Stomach (tissue), 9 donors: Measurements from ENCODE around the gene CAV2. TPM values are rescaled to one million over a fixed set of nuclear protein-coding genes. Genes with fewer than 3 reads are reported as not detected.

Experiments used
- DNase-seq, 2 donors: peaks; one replicate each; pipeline versions ENCODE4 v3.0.0 to v3.0.0-alpha.2; 2013 to 2019
- H3K27ac ChIP-seq, 5 donors: fragments of 200-600 bp in 4 of 5; sonication (generic) in 4 of 5; one replicate each; pipeline ENCODE4 v1.5.1; 2013 to 2019; ENCODE audit warnings: mild to moderate bottlenecking in 1 of 5, moderate library complexity in 1 of 5
- H3K27me3 ChIP-seq, 3 donors: fragments of 200-600 bp; sonication (generic); one replicate each; pipeline ENCODE4 v1.5.1; 2017 to 2019; ENCODE audit warnings: mixed run types in 1 of 3
- H3K36me3 ChIP-seq, 4 donors: fragments of 200-600 bp; sonication (generic); 1 replicate in 3 of 4; 2 replicates in 1 of 4; pipeline ENCODE4 v1.5.1; 2016 to 2019
- H3K4me1 ChIP-seq, 4 donors: fragments of 200-600 bp; sonication (generic); one replicate each; pipeline ENCODE4 v1.5.1; 2016 to 2019
- H3K4me3 ChIP-seq, 4 donors: fragments of 200-600 bp; sonication (generic) in 3 of 4; one replicate each; pipeline ENCODE4 v1.5.1; 2016 to 2019; ENCODE audit warnings: mild to moderate bottlenecking in 1 of 4
- H3K9me3 ChIP-seq, 4 donors: fragments of 200-600 bp; sonication (generic); one replicate each; pipeline ENCODE4 v1.5.1; 2016 to 2019
- EP300 ChIP-seq: sonication (generic); formaldehyde crosslinking; IDR thresholded peaks from one replicate; pipeline ENCODE4 v1.6.1; 2017; ENCODE audit warnings: antibody characterized with exemption
- POLR2A ChIP-seq, 4 donors: fragments of 450-650 bp; IDR thresholded peaks; one replicate each; pipeline ENCODE4 v1.6.1; 2016; ENCODE audit warnings: antibody characterized with exemption in 4 of 4, control low read depth in 2 of 4, mild to moderate bottlenecking in 1 of 4, moderate library complexity in 1 of 4
- POLR2AphosphoS5 ChIP-seq, 3 donors: sonication (generic); formaldehyde crosslinking; IDR thresholded peaks; one replicate each; pipeline ENCODE4 v1.6.1; 2016; ENCODE audit warnings: antibody characterized with exemption in 3 of 3
- WGBS, 5 donors: extraction: QIAGEN DNeasy Blood & Tissue Kit in 3 of 5; methylation state at CpG; one replicate each; pipeline versions ENCODE4 v1.1.5 to v1.1.7; 2013 to 2018; 5-methylcytosine and 5-hydroxymethylcytosine counted together
- intact Hi-C: fragments of 100-400 bp; cut with DNase I; formaldehyde crosslinking; loops from one replicate; pipeline ENCODE4 v1.15.1; 2023; ENCODE audit warnings: low total_unique reads
- polyA plus RNA-seq, 3 donors: library from polyadenylated mRNA; stranded (reverse); fragments of 200-250 nt; gene quantifications; one replicate each; pipeline ENCODE4 v1.2.3, GENCODE V29; 2013
- total RNA-seq, 5 donors: library from RNA; depleted of rRNA; stranded (reverse); fragments of >200 nt; gene quantifications; one replicate each; pipeline versions ENCODE4 v1.1.0 to v1.2.3, GENCODE V29; 2014 to 2016
- TF ChIP-seq, protein P1 (sequence below), 7 experiments: fragments of 450-650 bp in 4 of 7; fragments of 200-600 bp in 3 of 7; sonication (generic) in 3 of 7; IDR thresholded peaks; one replicate each; pipeline ENCODE4 v1.5.1; 2016 to 2019; ENCODE audit warnings: antibody characterized with exemption in 7 of 7, control low read depth in 2 of 7, mild to moderate bottlenecking in 1 of 7
- donor health status: healthy with polysubstance abuse.
- donor health status: Bipolar disorder and iron deficiency.
- donor health status: healthy.

The CAV2 gene
- total and polyA plus RNA-seq, 8 donors = 15.7 to 90.1 (median 27.4) TPM

DNA sequence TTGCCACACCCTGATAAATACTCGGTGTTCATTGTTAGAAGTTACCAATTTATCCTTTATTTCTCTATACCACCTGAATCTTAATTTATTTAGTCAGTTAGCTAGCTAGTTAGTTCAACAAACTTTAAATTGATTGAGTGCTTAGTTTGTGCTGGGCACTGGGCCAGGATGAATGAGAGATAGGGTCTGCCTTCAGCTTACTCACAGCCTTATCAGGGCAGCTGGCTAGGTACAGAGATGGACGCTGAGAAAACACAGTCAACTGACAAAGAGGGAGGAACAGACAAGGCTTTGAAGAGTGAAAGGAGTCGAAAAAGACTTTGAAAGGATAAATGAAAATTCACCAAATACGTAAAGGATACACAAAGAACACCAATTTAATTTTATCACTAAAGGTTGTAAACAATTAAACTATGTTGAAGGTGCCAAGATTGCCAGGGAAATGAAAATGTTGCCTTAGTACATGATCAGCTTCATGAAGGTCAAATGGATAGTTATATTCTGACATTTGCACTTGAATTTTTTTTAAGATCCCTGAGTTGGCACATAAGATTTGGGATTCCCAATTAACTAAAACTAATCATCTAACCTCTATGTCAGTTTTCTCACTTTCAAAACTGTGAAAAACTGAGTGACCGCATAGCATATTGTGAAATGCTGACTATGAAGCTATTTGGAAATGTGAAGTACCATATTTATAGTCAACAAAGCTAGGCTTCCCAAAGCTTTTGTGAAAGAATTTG, 2.1 kb downstream of the CAV2 start:
- intact Hi-C loops = no loop called here
- Histone ChIP-seq H3K9me3 (no peaks in the 10 kb centered on the region), H3K4me1 (peaks cover 0 to 60% (median 41%) of the 10 kb centered on the region in 4 donors), H3K4me3 (peak overlapping the region; percentile 58 to 74 (median 72)), H3K27ac (peak overlapping the region in 4 of 5 donors; percentile 89 to 94 (median 90)), H3K27me3 (peaks cover 0 to 19% (median 0%) of the 10 kb centered on the region in 3 donors), H3K36me3 (peaks cover 0 to 8% (median 0%) of the 10 kb centered on the region in 4 donors)
- 39 to 44% (median 42%) methylated on average over 5 of the region's 5 CpGs for WGBS, 5 donors
- TF ChIP-seq POLR2A (IDR thresholded peaks at IDR 0.05) (no peak), EP300 (no peak), POLR2AphosphoS5 (IDR thresholded peaks at IDR 0.05) (peak in 1 of 3 donors; percentile 21)
- peak; percentile 60 for DNase-seq

DNA sequence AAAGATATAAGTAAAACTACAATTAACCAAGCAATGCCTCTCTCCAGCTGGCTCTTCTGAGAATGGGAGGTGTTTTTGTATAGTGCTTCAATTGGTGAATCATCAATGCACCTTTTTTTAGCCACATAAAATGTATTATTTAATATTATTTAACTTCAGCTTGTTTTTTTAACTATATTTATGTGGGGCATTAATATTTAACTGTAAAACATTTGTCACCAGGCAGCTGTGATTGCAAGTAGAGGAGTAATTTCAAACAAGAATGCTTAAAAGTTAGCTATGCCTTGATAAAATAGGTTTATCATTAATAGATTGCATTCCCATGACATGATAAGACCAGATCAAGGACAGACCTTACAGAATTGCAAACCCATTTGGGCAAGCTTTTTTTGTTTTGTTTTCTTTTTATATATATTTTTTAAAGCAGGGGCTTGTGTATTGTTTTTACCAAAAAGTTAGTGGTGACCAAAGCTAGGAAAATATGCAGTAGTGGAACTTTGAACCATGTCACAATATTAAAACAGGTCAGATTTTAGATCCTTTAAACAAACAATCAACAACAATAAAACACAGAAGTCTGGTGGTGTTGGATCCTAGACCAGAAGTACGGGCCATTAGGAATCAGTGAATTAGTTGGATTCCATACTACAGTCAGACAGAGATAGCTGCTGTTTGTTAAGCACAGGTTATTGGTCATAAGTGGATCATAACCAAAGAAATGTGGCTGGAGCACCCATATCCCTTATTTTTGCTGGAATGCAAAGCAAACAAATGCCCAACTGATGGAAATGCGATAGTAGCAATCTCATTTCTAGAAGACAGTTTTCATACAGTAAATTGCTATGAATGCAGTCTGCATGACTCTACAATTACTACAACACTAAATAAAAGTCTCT, 2.9 kb downstream of the CAV2 start:
- Histone ChIP-seq H3K4me3 (peak overlapping the region in 1 of 4 donors; percentile 58), H3K4me1 (peaks cover 0 to 60% (median 41%) of the 10 kb centered on the region in 4 donors), H3K27ac (peak overlapping the region in 2 of 5 donors; percentile 89 to 94), H3K9me3 (no peaks in the 10 kb centered on the region), H3K36me3 (peaks cover 0 to 8% (median 4%) of the 10 kb centered on the region in 4 donors), H3K27me3 (peaks cover 0 to 19% (median 0%) of the 10 kb centered on the region in 3 donors)
- WGBS, 5 donors = 86 to 95% (median 89%) methylated on average over 2 of the region's 2 CpGs
- DNase-seq = no peak
- intact Hi-C loops = no loop called here
- no peak for TF ChIP-seq POLR2AphosphoS5 (IDR thresholded peaks at IDR 0.05)

DNA sequence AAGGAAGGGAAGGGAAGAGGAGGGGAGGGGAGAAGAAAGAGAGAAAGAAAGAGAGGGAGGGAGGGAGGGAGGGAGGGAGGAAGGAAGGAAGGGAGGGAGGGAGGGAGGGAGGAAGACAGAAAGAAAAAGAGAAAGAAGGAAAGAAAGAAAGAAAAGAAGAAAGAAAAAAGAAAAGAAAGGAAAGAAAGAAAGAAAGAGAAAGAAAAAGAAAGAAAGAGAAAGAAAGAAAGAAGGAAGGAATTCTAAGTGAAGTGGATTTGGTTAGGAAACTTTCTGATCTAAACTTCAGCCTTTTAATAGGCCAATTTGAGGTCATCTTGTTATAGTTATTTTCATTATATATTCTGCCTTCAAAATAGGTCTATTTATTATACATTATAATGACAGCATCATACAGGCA, 4.3 kb downstream of the CAV2 start:
- peak overlapping the region in 1 of 5 donors; percentile 27 for H3K27ac ChIP-seq
- peaks cover 0 to 57% (median 39%) of the 10 kb centered on the region in 4 donors for H3K4me1 ChIP-seq
- no peaks in the 10 kb centered on the region for H3K9me3 ChIP-seq
- DNase-seq = no peak
- intact Hi-C loops = no loop called here
- TF ChIP-seq POLR2AphosphoS5 (IDR thresholded peaks at IDR 0.05) = no peak
- no peak for TF ChIP-seq EP300
- TF ChIP-seq, protein P1, sequence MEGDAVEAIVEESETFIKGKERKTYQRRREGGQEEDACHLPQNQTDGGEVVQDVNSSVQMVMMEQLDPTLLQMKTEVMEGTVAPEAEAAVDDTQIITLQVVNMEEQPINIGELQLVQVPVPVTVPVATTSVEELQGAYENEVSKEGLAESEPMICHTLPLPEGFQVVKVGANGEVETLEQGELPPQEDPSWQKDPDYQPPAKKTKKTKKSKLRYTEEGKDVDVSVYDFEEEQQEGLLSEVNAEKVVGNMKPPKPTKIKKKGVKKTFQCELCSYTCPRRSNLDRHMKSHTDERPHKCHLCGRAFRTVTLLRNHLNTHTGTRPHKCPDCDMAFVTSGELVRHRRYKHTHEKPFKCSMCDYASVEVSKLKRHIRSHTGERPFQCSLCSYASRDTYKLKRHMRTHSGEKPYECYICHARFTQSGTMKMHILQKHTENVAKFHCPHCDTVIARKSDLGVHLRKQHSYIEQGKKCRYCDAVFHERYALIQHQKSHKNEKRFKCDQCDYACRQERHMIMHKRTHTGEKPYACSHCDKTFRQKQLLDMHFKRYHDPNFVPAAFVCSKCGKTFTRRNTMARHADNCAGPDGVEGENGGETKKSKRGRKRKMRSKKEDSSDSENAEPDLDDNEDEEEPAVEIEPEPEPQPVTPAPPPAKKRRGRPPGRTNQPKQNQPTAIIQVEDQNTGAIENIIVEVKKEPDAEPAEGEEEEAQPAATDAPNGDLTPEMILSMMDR (IDR thresholded peaks at IDR 0.05) = no peak
- no peak for TF ChIP-seq POLR2A (IDR thresholded peaks at IDR 0.05)
- H3K27me3 ChIP-seq = peaks cover 0 to 19% (median 0%) of the 10 kb centered on the region in 3 donors
- H3K36me3 ChIP-seq = peaks cover 0 to 11% (median 4%) of the 10 kb centered on the region in 4 donors
- no peak overlapping the region for H3K4me3 ChIP-seq

DNA sequence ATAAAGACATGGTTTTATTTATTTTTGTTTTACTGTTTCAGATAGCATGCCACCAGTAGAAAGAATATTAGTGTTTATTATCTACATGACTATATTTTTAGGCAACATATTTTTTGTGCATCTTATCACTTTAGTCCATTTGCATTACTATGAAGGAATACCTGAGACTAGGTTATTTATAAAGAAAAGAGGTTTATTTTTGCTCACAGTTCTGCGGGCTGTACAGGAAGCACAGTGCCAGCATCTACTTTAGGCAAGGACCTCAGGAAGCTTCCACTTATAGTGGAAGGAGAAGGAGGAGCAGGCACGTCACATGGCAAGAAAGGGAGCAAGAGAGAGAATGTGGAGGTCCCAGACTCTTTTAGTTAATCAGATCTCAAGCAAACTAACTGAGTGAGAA, 5.7 kb downstream of the CAV2 start:
- Histone ChIP-seq H3K36me3 (peaks cover 0 to 11% (median 4%) of the 10 kb centered on the region in 4 donors), H3K4me1 (peaks cover 0 to 52% (median 31%) of the 10 kb centered on the region in 4 donors), H3K9me3 (no peaks in the 10 kb centered on the region), H3K27ac (peak overlapping the region in 1 of 5 donors; percentile 19), H3K27me3 (peaks cover 0 to 6% (median 0%) of the 10 kb centered on the region in 3 donors), H3K4me3 (no peak overlapping the region)
- intact Hi-C loops = no loop called here
- WGBS, 5 donors = 48 to 89% (median 80%) methylated on average over 2 of the region's 2 CpGs
- TF ChIP-seq EP300 (no peak), POLR2A (IDR thresholded peaks at IDR 0.05) (no peak), POLR2AphosphoS5 (IDR thresholded peaks at IDR 0.05) (no peak)
- TF ChIP-seq, protein P1 (IDR thresholded peaks at IDR 0.05) = no peak
- no peak for DNase-seq

DNA sequence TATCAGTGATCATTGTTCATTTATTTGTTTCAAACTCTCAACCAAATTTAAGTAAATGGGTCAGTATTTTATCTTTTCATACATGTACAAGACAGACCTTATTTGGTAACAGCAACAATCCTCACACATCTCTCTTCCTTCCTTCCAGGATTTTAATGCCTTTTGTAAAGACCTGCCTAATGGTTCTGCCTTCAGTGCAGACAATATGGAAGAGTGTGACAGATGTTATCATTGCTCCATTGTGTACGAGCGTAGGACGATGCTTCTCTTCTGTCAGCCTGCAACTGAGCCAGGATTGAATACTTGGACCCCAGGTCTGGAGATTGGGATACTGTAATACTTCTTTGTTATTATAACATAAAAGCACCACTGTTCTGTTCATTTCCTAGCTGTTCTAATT, 6.3 kb downstream of the CAV2 start:
- 66 to 89% (median 85%) methylated on average over 3 of the region's 3 CpGs for WGBS, 5 donors
- DNase-seq = no peak
- H3K27ac ChIP-seq = peak overlapping the region in 1 of 5 donors; percentile 19
- TF ChIP-seq POLR2A (IDR thresholded peaks at IDR 0.05) = no peak
- TF ChIP-seq POLR2AphosphoS5 (IDR thresholded peaks at IDR 0.05) = no peak
- no peak for TF ChIP-seq EP300
- TF ChIP-seq, protein P1 (IDR thresholded peaks at IDR 0.05) = no peak
- intact Hi-C loops = no loop called here
- H3K4me3 ChIP-seq = no peak overlapping the region
- peaks cover 0 to 49% (median 29%) of the 10 kb centered on the region in 4 donors for H3K4me1 ChIP-seq
- peaks cover 0 to 11% (median 4%) of the 10 kb centered on the region in 4 donors for H3K36me3 ChIP-seq
- H3K27me3 ChIP-seq = peaks cover 0 to under 1% (median 0%) of the 10 kb centered on the region in 3 donors
- no peaks in the 10 kb centered on the region for H3K9me3 ChIP-seq
